Neutrophil (primary cell): ENCODE results near the gene TBC1D10A.

Experiments
- H3K27ac ChIP-seq: fragments of 200-600 bp; sonication (generic); 2 replicates; pipeline ENCODE4 v1.5.1; 2016; ENCODE audit warnings: mild to moderate bottlenecking, moderate library complexity
- H3K27me3 ChIP-seq: fragments of 200-600 bp; sonication (generic); 2 replicates; pipeline ENCODE4 v1.6.0; 2016; ENCODE audit warnings: mild to moderate bottlenecking
- H3K36me3 ChIP-seq: fragments of 200-600 bp; sonication (generic); 2 replicates; pipeline ENCODE4 v1.5.1; 2017
- H3K4me1 ChIP-seq, 2 experiments: fragments of 200-600 bp in 1 of 2; sonication (generic) in 1 of 2; 1 replicate in 1 of 2; 2 replicates in 1 of 2; pipeline versions ENCODE4 v1.5.1 to v1.6.1; 2013 to 2016; ENCODE audit warnings: low read depth in 1 of 2, low read length in 1 of 2, mild to moderate bottlenecking in 1 of 2, moderate library complexity in 1 of 2; ENCODE audit not compliant: control insufficient read depth in 1 of 2, insufficient read depth in 1 of 2
- H3K4me3 ChIP-seq, 2 experiments: fragments of 200-600 bp in 1 of 2; sonication (generic) in 1 of 2; 1 replicate in 1 of 2; 2 replicates in 1 of 2; pipeline ENCODE4 v1.5.1; 2013 to 2016; ENCODE audit warnings: low read depth in 1 of 2, low read length in 1 of 2, mild to moderate bottlenecking in 1 of 2, moderate library complexity in 1 of 2
- H3K9me3 ChIP-seq: fragments of 200-600 bp; sonication (generic); 2 replicates; pipeline ENCODE4 v1.5.1; 2016
- TF ChIP-seq, protein P1 (sequence below): fragments of 200-600 bp; sonication (generic); IDR thresholded peaks from 2 replicates; pipeline ENCODE4 v1.5.1; 2016; ENCODE audit warnings: antibody characterized with exemption

The TBC1D10A gene

DNA sequence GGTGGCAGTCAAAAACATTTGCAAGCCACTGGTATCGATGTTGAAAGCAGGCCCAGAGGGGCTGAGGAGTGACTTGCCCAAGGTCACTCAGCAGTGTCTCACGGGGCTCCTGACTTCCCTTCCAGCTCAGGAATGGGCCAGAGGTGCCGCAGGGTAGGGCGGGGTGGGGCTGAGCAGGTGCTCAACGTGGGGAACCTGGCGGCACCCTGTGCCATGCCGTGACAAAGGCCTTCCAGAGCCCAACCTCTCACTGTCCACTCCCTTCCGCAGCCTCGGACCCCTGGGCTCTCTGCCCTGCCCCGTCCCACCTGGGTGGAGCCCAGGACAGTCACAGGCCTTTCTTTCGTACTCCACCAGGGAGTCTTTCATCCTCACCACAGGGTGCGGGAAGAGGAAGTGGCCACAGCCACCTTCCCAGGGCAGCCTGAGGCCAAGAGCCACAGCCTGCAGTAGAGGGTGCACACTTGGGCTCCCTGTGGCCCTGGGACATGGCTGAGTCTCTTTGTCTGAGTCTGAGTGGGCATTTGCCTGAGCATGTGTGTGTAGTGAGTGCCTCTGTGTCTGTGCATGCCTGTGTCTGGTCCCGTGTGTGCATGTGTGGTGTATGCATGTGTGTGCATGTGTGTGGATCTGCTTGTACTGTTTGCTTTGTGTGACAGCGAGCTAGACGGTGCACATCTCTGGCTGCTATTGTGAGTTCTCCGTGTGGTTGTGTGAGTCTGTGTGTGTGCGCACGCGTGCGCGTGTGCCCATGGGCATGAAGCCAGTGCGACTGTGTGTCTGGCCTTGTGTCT, 74.1 kb downstream of the TBC1D10A start:
- Histone ChIP-seq H3K4me1 (peaks cover 67 to 70% of the 10 kb centered on the region in 2 experiments), H3K27me3 (peaks cover 11% of the 10 kb centered on the region), H3K9me3 (no peaks in the 10 kb centered on the region), H3K27ac (peak overlapping the region; percentile 83), H3K4me3 (peak overlapping the region in 1 of 2 experiments; percentile 36), H3K36me3 (no peaks in the 10 kb centered on the region)
- TF ChIP-seq, protein P1, sequence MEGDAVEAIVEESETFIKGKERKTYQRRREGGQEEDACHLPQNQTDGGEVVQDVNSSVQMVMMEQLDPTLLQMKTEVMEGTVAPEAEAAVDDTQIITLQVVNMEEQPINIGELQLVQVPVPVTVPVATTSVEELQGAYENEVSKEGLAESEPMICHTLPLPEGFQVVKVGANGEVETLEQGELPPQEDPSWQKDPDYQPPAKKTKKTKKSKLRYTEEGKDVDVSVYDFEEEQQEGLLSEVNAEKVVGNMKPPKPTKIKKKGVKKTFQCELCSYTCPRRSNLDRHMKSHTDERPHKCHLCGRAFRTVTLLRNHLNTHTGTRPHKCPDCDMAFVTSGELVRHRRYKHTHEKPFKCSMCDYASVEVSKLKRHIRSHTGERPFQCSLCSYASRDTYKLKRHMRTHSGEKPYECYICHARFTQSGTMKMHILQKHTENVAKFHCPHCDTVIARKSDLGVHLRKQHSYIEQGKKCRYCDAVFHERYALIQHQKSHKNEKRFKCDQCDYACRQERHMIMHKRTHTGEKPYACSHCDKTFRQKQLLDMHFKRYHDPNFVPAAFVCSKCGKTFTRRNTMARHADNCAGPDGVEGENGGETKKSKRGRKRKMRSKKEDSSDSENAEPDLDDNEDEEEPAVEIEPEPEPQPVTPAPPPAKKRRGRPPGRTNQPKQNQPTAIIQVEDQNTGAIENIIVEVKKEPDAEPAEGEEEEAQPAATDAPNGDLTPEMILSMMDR = no peak

DNA sequence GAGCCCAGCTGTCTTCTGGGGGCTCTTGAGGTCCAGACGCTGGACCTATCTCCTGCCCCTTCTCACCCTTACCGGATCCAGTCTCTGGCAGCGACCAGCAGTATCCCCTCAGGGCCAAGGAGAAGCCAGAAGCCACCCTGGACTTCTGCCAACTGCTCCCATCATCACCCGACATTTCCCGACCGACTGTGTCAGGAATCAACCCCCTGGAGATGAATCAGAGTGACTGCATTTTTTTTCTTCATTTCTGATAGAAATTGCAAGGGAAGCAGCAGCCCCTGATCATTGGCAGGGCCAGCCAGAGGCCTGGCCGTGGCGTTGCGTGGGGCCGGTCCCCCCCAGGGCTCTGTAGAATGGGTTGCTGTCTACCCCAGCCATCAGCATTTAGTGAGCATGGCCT, 75.0 kb downstream of the TBC1D10A start:
- peaks cover 74 to 79% of the 10 kb centered on the region in 2 experiments for H3K4me1 ChIP-seq
- H3K9me3 ChIP-seq = no peaks in the 10 kb centered on the region
- H3K36me3 ChIP-seq = no peaks in the 10 kb centered on the region
- peak overlapping the region; percentile 83 for H3K27ac ChIP-seq
- H3K4me3 ChIP-seq = peak overlapping the region in 1 of 2 experiments; percentile 7
- H3K27me3 ChIP-seq = peaks cover 20% of the 10 kb centered on the region
- TF ChIP-seq, protein P1 = no peak

DNA sequence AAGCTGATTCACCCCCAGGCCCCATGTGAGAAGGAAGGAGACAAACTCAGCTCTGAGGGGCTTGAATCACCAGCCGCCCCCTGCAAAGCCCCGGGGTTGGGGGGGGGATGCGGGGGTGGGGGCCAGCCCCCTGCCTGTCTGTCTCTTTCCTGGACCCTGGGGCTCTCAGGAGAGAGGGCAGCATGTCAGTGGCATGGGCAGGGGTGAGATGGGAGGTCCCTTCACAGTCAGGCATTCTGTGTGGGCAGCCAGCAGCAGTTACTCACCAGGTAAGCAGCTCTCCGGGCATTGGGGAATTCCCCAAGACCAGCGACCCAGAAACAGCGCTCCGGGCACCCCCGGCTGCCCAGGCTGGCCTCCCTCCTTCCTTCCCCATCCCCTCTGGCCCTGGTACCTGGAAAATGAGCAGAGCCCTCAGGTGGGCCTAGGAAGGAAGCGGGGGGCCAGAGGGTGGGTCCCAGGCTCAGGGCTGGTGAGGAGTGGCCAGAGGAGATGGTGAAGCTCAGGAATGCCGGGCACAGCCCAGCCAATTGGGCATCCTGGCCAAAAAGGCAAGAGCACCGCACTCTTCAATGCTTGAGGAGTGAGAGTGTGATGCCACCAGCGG, 76.0 kb downstream of the TBC1D10A start:
- H3K27ac ChIP-seq = no peak overlapping the region
- peaks cover 74 to 78% of the 10 kb centered on the region in 2 experiments for H3K4me1 ChIP-seq

DNA sequence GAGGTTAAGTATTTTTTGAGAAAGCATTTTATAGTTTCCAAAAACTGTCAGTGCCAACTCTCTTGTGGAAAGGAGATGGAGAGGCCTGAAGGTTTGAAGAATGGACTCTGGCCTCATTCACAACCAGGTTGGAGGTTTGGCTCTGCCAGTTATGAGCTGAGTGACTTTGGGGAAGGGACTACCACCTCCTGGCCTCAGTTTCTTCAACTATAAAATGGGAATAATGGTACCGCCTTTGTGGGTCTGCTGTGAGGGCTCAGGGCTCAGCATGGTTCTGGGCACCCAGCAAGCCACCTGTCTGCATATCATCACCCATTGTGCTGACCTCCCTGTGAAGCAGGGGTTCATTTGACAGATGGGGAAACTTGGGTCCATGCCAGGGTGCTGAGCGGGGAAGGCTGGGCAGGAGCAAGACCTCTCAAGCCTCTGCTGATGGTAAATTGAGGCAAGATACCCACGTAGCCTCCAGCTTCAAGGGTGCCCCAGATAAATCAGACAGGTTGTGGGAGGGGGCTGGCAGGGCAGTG, 76.6 kb downstream of the TBC1D10A start:
- no peaks in the 10 kb centered on the region for H3K36me3 ChIP-seq
- no peak overlapping the region for H3K27ac ChIP-seq
- TF ChIP-seq, protein P1 = no peak
- H3K4me3 ChIP-seq = no peak overlapping the region
- H3K4me1 ChIP-seq = peaks cover 76 to 78% of the 10 kb centered on the region in 2 experiments
- no peaks in the 10 kb centered on the region for H3K9me3 ChIP-seq
- H3K27me3 ChIP-seq = peaks cover 36% of the 10 kb centered on the region

More for the DNA sequence above, 76.0 kb downstream of the TBC1D10A start:
- Histone ChIP-seq H3K27me3 (peaks cover 30% of the 10 kb centered on the region), H3K36me3 (no peaks in the 10 kb centered on the region), H3K9me3 (no peaks in the 10 kb centered on the region), H3K4me3 (no peak overlapping the region)
- TF ChIP-seq, protein P1 = no peak

DNA sequence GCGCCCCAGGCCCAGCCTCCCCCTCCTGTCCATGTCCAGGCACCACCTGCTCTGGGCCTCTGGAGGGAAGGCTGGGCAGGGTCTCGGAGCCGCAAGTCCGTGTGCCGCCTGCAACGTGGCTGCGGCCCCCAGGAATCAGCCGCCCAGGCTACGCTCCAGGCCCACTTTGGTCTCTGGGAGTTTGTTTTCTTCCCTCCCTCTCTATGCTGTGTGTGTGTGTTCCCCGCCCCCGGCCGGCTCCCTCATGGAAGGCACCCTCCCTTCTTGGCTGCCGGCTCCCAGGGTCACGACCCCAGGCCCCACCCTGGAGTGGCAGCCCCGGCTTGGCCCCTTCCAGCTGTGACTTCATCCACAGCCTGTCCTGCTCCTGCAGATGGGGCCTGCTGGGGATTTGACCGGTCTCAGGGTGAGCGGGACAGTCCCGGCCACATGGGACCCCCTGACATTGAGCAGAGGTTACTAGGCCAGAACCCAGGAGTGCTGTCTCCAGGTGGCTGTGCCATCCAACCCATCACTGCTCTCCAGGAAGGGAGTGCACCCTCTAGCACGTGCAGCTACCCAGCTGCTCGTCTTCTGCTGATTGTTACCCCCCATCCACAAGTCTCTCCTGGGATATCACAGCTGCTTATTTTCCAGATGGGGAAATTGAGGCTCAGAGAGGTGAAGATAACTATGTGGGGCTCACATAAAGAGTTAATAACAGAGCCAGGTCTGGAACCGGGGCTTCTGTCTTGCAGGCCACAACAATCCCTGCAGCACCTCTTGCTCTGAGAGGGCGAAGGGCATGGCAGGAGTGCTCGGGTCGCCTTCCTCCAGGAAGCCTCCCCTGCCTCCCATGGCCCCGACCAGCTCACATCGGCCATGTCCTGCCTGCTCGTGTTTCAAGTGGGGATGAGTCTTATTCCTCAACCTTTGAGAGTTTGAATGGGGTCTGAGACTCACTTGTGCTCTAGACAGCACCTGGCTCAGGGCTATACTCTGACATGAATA, 77.4 kb downstream of the TBC1D10A start:
- Histone ChIP-seq H3K4me3 (no peak overlapping the region), H3K9me3 (no peaks in the 10 kb centered on the region), H3K27me3 (peaks cover 44% of the 10 kb centered on the region), H3K4me1 (peaks cover 75 to 76% of the 10 kb centered on the region in 2 experiments), H3K36me3 (no peaks in the 10 kb centered on the region), H3K27ac (no peak overlapping the region)
- TF ChIP-seq, protein P1 = no peak
